ENCODE measurements around the gene RAB26.

RAB26 gene

DNA sequence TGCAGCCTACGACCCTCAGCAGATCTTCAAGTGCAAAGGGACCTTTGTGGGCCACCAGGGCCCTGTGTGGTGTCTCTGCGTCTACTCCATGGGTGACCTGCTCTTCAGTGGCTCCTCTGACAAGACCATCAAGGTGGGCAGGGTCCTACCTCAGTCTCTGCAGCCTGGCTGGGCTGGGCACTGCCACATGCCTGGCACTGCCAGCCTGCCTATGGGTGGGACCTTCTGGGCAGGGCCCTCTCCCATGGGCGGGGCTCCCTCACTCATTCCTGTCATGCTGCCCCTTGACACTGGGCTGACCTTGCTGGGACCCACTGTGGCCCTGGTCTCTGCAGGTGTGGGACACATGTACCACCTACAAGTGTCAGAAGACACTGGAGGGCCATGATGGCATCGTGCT lies 25.5 kb downstream of the RAB26 start:
- no peak overlapping the region for H3K4me3 ChIP-seq (ENCODE audit: low read length)
- H3K9ac ChIP-seq (ENCODE audit: low read length): no peak overlapping the region
- no peak overlapping the region for H3K27ac ChIP-seq (ENCODE audit: low read depth, low read length)
- no peaks in the 10 kb centered on the region for H3K4me1 ChIP-seq (ENCODE audit: control insufficient read depth, insufficient read depth, low read length)
- H3K36me3 ChIP-seq (ENCODE audit: control insufficient read depth, insufficient read depth, low read length): peaks cover 39% of the 10 kb centered on the region
- no peaks in the 10 kb centered on the region for H3K27me3 ChIP-seq (ENCODE audit: control insufficient read depth, insufficient read depth, low read length)

DNA sequence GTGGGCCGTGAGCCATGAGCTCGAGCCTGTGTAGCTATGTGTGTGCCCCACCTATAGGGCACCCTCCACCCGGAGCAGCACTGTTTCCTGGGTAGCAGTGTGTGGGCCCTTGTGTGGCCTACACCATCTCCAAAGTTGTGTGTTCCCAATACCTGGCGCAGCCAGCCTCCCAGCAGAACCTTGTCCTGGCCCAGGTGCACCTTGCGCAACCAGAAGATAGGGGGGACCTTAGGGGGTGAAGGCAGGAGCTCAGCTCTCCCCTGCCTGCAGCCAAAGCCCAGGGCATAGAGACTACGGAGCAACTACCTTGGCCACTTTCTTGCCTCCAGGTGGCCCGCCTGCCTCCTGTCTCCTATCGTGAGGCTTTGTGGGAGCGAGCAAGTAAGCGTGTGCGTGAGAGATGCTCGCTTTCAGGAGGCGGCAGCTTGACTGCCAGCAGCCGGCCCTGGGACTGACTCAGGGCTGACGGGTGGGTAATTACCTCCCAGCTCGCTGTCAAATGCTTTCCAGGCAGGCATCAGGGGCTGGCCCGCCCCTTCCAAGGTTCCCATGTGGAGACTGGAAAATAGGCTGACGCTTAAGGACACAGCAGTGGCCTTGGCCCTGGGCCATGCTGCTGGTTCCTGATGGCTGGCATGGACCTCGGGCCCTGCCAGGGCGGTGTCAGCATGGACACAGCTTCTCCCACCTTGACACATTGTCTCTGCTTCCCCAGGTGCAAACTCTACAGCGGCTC lies 26.1 kb downstream of the RAB26 start:
- no peak overlapping the region for H3K27ac ChIP-seq (ENCODE audit: low read depth, low read length)

DNA sequence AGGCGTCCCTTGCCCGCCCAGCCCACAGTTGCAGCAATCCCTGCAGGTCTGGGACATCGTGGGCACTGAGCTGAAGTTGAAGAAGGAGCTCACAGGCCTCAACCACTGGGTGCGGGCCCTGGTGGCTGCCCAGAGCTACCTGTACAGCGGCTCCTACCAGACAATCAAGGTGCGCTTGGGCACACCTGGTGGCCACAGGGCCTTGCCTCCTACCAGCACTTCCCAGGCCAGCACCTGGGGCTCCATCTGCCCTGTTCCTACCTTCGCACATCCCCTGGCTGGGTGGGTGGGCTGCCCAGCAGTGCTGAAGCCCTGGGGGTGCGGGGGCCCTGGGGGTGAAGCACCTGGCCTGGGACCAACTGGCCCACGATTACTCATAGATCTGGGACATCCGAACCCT lies 27.0 kb downstream of the RAB26 start:
- no peak overlapping the region for H3K4me3 ChIP-seq (ENCODE audit: low read length)
- H3K4me1 ChIP-seq (ENCODE audit: control insufficient read depth, insufficient read depth, low read length): no peaks in the 10 kb centered on the region
- H3K27ac ChIP-seq (ENCODE audit: low read depth, low read length): no peak overlapping the region
- no peak overlapping the region for H3K9ac ChIP-seq (ENCODE audit: low read length)
- H3K27me3 ChIP-seq (ENCODE audit: control insufficient read depth, insufficient read depth, low read length): no peaks in the 10 kb centered on the region
- H3K36me3 ChIP-seq (ENCODE audit: control insufficient read depth, insufficient read depth, low read length): peaks cover 39% of the 10 kb centered on the region

More for the DNA sequence above, 26.1 kb downstream of the RAB26 start:
- Histone ChIP-seq H3K36me3 (ENCODE audit: control insufficient read depth, insufficient read depth, low read length) (peaks cover 39% of the 10 kb centered on the region), H3K9ac (ENCODE audit: low read length) (no peak overlapping the region), H3K27me3 (ENCODE audit: control insufficient read depth, insufficient read depth, low read length) (no peaks in the 10 kb centered on the region), H3K4me3 (ENCODE audit: low read length) (no peak overlapping the region), H3K4me1 (ENCODE audit: control insufficient read depth, insufficient read depth, low read length) (no peaks in the 10 kb centered on the region)

DNA sequence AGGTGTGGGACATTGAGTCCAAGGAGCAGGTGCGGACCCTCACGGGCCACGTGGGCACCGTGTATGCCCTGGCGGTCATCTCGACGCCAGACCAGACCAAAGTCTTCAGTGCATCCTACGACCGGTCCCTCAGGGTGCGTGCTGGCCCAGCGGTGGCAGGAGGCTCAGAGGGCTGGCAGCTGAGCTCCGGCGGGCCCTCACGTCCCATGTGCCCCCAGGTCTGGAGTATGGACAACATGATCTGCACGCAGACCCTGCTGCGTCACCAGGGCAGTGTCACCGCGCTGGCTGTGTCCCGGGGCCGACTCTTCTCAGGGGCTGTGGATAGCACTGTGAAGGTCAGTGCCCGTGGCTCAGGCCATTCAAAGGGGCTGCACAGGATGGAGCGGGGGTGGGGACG lies 27.6 kb downstream of the RAB26 start:
- Histone ChIP-seq H3K36me3 (ENCODE audit: control insufficient read depth, insufficient read depth, low read length) (peaks cover 39% of the 10 kb centered on the region), H3K27ac (ENCODE audit: low read depth, low read length) (no peak overlapping the region), H3K9ac (ENCODE audit: low read length) (no peak overlapping the region), H3K27me3 (ENCODE audit: control insufficient read depth, insufficient read depth, low read length) (no peaks in the 10 kb centered on the region), H3K4me1 (ENCODE audit: control insufficient read depth, insufficient read depth, low read length) (no peaks in the 10 kb centered on the region), H3K4me3 (ENCODE audit: low read length) (no peak overlapping the region)

DNA sequence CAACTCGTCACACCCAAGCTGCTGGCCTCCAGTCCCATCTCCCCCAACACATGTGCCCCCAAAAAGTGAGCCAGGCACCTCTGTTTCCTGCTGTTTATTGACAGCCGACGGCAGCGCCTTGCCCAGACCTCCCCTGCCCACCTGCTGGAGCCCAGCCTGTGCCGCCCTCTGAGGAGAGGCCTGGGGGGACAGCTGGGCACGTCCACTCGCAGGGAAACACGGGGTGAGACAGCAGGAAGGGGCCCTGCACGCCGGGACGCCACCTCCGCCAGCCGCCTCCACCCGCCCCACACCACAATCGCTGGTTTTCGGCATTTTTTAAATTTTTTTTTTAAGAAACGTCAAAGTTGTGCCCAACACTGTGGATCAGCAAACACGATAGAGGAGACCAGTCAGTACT lies 28.7 kb downstream of the RAB26 start:
- Histone ChIP-seq H3K4me3 (ENCODE audit: low read length) (no peak overlapping the region), H3K9ac (ENCODE audit: low read length) (no peak overlapping the region), H3K27me3 (ENCODE audit: control insufficient read depth, insufficient read depth, low read length) (no peaks in the 10 kb centered on the region), H3K4me1 (ENCODE audit: control insufficient read depth, insufficient read depth, low read length) (no peaks in the 10 kb centered on the region), H3K36me3 (ENCODE audit: control insufficient read depth, insufficient read depth, low read length) (peaks cover 39% of the 10 kb centered on the region), H3K27ac (ENCODE audit: low read depth, low read length) (no peak overlapping the region)

DNA sequence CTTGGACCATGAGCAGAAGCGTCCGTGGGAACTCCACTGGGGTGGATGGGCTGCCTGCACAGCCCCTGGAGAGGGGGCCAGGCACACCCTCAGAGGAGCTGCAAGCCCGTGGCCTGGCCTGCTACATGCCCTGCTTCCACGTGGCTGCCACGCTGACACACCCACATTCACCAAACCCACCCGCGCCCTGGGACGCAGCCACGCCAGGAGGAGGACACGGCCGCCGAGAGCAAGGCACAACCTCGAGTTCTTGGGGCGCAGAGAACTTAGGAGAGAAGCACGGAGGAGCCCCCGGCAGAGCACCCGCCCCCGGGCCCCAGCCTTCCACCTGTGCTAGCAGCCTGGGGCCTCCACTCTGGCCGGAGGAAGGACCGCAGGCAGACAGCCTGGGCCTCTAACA lies 29.1 kb downstream of the RAB26 start:
- Histone ChIP-seq H3K27me3 (ENCODE audit: control insufficient read depth, insufficient read depth, low read length) (no peaks in the 10 kb centered on the region), H3K27ac (ENCODE audit: low read depth, low read length) (no peak overlapping the region), H3K36me3 (ENCODE audit: control insufficient read depth, insufficient read depth, low read length) (peaks cover 39% of the 10 kb centered on the region), H3K4me1 (ENCODE audit: control insufficient read depth, insufficient read depth, low read length) (no peaks in the 10 kb centered on the region), H3K4me3 (ENCODE audit: low read length) (no peak overlapping the region), H3K9ac (ENCODE audit: low read length) (no peak overlapping the region)

DNA sequence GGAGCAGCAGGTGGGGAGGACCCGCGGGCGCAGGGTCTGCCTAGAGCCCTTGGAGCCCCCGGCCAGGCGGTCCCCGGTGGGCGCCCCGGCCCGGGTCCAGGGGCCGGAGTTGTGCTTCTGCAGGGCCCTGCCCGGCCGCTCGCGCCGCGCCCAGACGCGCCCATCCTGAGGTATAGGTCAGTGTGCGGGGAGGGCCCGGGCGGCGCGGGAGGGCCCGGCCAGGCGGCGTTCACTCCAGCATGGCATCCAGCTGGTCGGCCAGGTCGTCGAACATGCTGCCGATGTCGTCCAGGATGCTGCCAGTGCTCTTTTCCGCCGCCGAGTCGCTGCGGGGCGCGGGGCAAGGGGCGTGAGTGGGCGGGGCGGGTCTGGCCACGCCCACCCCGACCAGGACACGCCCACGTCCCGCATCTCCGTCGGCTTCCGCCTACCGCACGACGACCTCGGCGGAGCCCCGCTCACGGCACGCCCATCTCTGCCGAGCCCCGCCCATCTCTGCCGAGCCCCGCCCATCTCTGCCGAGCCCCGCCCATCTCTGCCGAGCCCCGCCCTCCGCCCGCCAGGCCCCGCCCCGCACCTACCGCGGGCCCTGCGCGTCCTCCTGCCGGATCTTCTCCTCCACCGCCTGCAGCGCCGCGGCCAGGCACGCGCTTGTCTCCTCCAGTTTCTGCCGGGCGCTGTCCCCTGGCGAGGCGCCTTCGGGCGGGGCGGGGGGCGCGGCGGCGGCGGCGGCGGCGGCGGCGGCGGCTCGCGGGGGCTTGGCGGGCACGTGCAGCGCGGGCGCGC lies 30.1 kb downstream of the RAB26 start:
- peaks cover 34% of the 10 kb centered on the region for H3K36me3 ChIP-seq (ENCODE audit: control insufficient read depth, insufficient read depth, low read length)
- H3K27ac ChIP-seq (ENCODE audit: low read depth, low read length): no peak overlapping the region
- H3K27me3 ChIP-seq (ENCODE audit: control insufficient read depth, insufficient read depth, low read length): no peaks in the 10 kb centered on the region
- H3K4me3 ChIP-seq (ENCODE audit: low read length): no peak overlapping the region
- no peaks in the 10 kb centered on the region for H3K4me1 ChIP-seq (ENCODE audit: control insufficient read depth, insufficient read depth, low read length)
- no peak overlapping the region for H3K9ac ChIP-seq (ENCODE audit: low read length)

DNA sequence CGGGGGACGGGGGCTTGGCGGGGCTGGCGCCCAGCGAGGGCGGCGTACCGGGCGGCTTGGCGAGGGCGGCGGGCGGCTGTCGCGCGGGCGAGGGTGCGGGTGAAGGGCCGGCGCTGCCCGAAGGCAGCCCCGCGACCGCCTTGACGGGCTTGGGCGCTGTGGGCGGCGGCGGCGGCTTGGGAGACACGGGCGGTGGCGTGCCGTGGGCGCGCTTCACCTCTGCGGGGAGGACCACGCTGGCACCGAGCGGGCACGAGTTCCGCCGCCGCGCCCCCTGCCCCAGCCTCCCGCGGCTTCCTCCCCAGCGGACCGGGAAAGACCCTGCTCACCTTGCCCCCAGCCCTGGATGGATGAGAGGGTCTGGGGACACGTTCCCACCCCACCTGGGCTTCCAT lies 30.7 kb downstream of the RAB26 start:
- H3K27ac ChIP-seq (ENCODE audit: low read depth, low read length): no peak overlapping the region
- no peaks in the 10 kb centered on the region for H3K27me3 ChIP-seq (ENCODE audit: control insufficient read depth, insufficient read depth, low read length)
- H3K36me3 ChIP-seq (ENCODE audit: control insufficient read depth, insufficient read depth, low read length): peaks cover 31% of the 10 kb centered on the region
- no peak overlapping the region for H3K9ac ChIP-seq (ENCODE audit: low read length)
- H3K4me1 ChIP-seq (ENCODE audit: control insufficient read depth, insufficient read depth, low read length): no peaks in the 10 kb centered on the region
- H3K4me3 ChIP-seq (ENCODE audit: low read length): no peak overlapping the region

DNA sequence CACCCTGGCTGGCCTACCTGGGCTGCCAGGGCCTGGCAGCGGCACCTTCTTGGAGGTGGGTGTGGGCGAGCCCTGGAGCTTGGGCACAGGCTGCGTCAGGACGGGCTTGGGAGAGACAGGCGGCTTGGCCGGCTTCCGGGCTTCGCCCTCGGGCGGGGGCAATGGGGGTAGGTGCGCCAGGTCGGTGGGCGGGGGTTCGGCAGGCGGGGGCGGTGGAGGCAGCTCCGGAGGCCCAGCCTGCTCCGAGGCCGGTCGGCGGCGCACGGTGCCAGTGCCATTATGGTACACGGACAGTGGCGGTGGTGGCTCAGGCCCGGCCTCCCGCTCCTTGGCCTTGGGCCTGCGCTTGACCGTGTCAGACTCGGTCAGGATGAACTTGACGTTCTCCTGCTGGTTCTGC lies 31.2 kb downstream of the RAB26 start:
- H3K9ac ChIP-seq (ENCODE audit: low read length): no peak overlapping the region
- H3K4me3 ChIP-seq (ENCODE audit: low read length): no peak overlapping the region
- H3K27me3 ChIP-seq (ENCODE audit: control insufficient read depth, insufficient read depth, low read length): no peaks in the 10 kb centered on the region
- no peaks in the 10 kb centered on the region for H3K4me1 ChIP-seq (ENCODE audit: control insufficient read depth, insufficient read depth, low read length)
- peaks cover 26% of the 10 kb centered on the region for H3K36me3 ChIP-seq (ENCODE audit: control insufficient read depth, insufficient read depth, low read length)
- no peak overlapping the region for H3K27ac ChIP-seq (ENCODE audit: low read depth, low read length)

DNA sequence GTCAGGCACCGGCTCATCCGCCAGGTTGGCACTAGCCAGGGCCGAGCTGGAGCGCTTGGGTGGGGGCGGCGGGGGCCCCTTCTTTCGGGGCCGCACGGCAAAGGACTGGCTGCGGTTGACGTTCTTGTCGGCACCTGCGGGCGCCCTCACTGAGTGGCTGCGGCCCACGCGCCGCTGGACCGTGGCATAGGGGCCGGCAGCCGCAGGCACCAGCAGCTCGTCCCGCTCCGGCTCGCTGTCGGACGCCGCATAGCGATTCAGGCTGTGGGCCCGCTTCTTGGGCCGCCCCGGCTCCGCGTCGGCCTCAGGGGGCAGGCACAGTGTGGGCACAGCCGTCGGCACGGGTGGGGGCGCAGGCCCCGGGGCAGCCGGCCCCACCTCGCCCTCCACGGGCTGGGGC lies 32.0 kb downstream of the RAB26 start:
- H3K4me1 ChIP-seq (ENCODE audit: control insufficient read depth, insufficient read depth, low read length): no peaks in the 10 kb centered on the region
- no peak overlapping the region for H3K9ac ChIP-seq (ENCODE audit: low read length)
- H3K4me3 ChIP-seq (ENCODE audit: low read length): no peak overlapping the region
- H3K27ac ChIP-seq (ENCODE audit: low read depth, low read length): no peak overlapping the region
- H3K27me3 ChIP-seq (ENCODE audit: control insufficient read depth, insufficient read depth, low read length): no peaks in the 10 kb centered on the region
- peaks cover 18% of the 10 kb centered on the region for H3K36me3 ChIP-seq (ENCODE audit: control insufficient read depth, insufficient read depth, low read length)

DNA sequence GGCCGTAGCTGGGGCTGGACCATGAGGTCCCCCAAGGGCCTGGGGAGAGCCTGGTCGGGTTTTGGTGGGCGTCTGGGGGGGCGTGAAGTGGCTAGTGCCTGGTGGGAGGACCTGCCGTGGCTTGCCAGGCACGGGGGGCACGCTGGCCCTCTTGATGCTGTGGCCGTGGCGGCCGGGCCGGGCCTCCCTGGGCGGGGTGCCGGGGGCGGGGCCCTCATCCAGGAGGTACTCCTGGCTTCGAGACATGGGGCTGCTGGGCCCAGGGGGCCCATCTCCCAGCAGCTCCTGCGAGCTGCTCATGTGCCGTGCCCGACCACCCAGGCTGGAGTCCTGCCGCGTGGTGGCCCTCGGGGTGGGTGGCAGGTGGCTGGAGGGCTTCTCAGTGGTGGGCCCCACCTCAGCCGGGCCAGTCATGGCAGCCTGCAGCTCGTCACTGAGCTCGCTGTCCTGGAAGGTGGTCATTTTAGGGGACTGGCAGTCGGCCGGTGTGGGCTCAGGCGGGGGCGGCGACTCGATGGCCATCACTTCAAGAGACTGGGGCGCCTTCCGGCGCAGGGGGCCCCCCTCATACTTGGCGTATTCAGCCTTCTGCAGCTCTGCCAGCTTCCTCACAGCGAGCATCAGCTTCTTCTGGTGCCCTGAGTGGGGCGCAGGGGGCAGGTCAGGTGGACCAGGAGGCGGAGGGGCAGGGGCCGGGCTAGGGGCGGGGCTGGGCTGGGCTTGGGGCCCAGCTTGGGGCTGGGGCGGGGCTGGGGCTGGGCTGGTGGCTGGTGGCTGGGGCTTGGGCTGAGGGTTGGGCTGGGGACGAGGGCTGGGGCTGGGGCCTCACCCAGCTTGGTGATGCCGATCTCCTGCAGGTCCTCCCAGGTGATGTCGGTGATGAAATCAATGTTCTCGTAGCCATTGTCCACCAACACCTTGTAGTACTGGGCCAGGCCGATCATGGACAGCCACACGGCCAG lies 32.8 kb downstream of the RAB26 start:
- no peak overlapping the region for H3K27ac ChIP-seq (ENCODE audit: low read depth, low read length)
- no peak overlapping the region for H3K9ac ChIP-seq (ENCODE audit: low read length)
- H3K4me1 ChIP-seq (ENCODE audit: control insufficient read depth, insufficient read depth, low read length): no peaks in the 10 kb centered on the region
- no peak overlapping the region for H3K4me3 ChIP-seq (ENCODE audit: low read length)
- no peaks in the 10 kb centered on the region for H3K27me3 ChIP-seq (ENCODE audit: control insufficient read depth, insufficient read depth, low read length)
- H3K36me3 ChIP-seq (ENCODE audit: control insufficient read depth, insufficient read depth, low read length): peaks cover 11% of the 10 kb centered on the region

DNA sequence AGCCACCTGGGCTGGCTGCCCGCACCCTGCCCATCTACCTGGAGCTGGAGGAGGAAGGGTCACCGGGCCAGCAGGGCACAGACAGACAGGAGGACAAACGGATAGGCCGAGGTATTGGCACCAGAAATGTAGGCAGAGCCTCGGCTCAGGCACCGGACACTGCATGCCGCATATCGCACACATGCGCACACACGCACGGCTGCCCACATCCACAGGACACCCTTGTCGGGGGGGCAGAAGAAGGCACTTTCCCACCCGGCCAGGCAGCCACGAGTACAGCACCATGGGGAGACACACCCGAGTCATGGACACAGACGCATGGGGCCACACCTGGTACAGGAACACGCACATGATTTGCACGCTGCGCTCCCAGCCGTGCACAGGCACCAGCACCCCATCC lies 33.5 kb downstream of the RAB26 start:
- Histone ChIP-seq H3K4me3 (ENCODE audit: low read length) (no peak overlapping the region), H3K4me1 (ENCODE audit: control insufficient read depth, insufficient read depth, low read length) (no peaks in the 10 kb centered on the region), H3K27ac (ENCODE audit: low read depth, low read length) (no peak overlapping the region), H3K36me3 (ENCODE audit: control insufficient read depth, insufficient read depth, low read length) (peaks cover 6% of the 10 kb centered on the region), H3K9ac (ENCODE audit: low read length) (no peak overlapping the region), H3K27me3 (ENCODE audit: control insufficient read depth, insufficient read depth, low read length) (no peaks in the 10 kb centered on the region)
